Heart left ventricle (tissue), 16 donors: ENCODE measurements around the gene EIF1B. TPM values are rescaled to one million over a fixed set of nuclear protein-coding genes. Genes with fewer than 3 reads are reported as not detected.

Source experiments
- ATAC-seq, 4 donors: fragments of 200-7000 bp; cut with Tn5 transposase; one replicate each; pipeline ENCODE4 v1.9.1; 2020 to 2022; ENCODE audit warnings: moderate library complexity in 4 of 4, mild to moderate bottlenecking in 3 of 4, moderate number of reproducible peaks in 1 of 4
- DNase-seq, 5 donors: peaks; one replicate each; pipeline ENCODE4 v3.0.0-alpha.2; 2020
- H3K27ac ChIP-seq, 12 donors: fragments of 200-600 bp; sonication (generic) in 4 of 12; one replicate each; pipeline versions ENCODE4 v1.5.0 to v1.8.0; 2016 to 2022; ENCODE audit warnings: mild to moderate bottlenecking in 2 of 12
- H3K27me3 ChIP-seq, 9 donors: fragments of 200-600 bp; sonication (generic) in 2 of 9; one replicate each; pipeline versions ENCODE4 v1.5.1 to v1.8.0; 2016 to 2022; ENCODE audit warnings: mild to moderate bottlenecking in 3 of 9
- H3K36me3 ChIP-seq, 9 donors: fragments of 200-600 bp; sonication (generic) in 2 of 9; one replicate each; pipeline versions ENCODE4 v1.5.0 to v1.8.0; 2018 to 2022; ENCODE audit warnings: mild to moderate bottlenecking in 2 of 9
- H3K4me1 ChIP-seq, 12 donors: fragments of 200-600 bp; sonication (generic) in 4 of 12; one replicate each; pipeline versions ENCODE4 v1.5.0 to v1.8.0; 2016 to 2022; ENCODE audit warnings: mild to moderate bottlenecking in 3 of 12
- H3K4me3 ChIP-seq, 12 donors: fragments of 200-600 bp; sonication (generic) in 4 of 12; one replicate each; pipeline versions ENCODE4 v1.5.0 to v1.8.0; 2017 to 2022; ENCODE audit warnings: mild to moderate bottlenecking in 9 of 12, moderate library complexity in 4 of 12
- H3K9me3 ChIP-seq, 12 donors: fragments of 200-600 bp; sonication (generic) in 4 of 12; one replicate each; pipeline versions ENCODE4 v1.5.0 to v1.8.0; 2016 to 2022; ENCODE audit warnings: mild to moderate bottlenecking in 1 of 12
- POLR2A ChIP-seq, 2 donors: fragments of 450-650 bp; IDR thresholded peaks; one replicate each; pipeline ENCODE4 v1.6.1; 2017; ENCODE audit warnings: antibody characterized with exemption in 2 of 2, mild to moderate bottlenecking in 2 of 2, moderate library complexity in 2 of 2
- WGBS, 4 donors: extraction: QIAGEN DNeasy Blood & Tissue Kit in 2 of 4; methylation state at CpG; one replicate each; pipeline versions ENCODE4 v1.1.5 to v1.1.7; 2013 to 2018; 5-methylcytosine and 5-hydroxymethylcytosine counted together
- intact Hi-C, 10 donors: fragments of 100-400 bp; cut with DNase I; formaldehyde crosslinking; loops; one replicate each; pipeline versions ENCODE4 v1.11.1 to v1.14.2; 2022
- polyA plus RNA-seq, 2 donors: library from polyadenylated mRNA; stranded (reverse); fragments of 200-250 nt; gene quantifications; one replicate each; pipeline ENCODE4 v1.2.3, GENCODE V29; 2013
- total RNA-seq, 9 donors: library from RNA; depleted of rRNA in 2 of 9; stranded (reverse); fragments of >200 nt in 2 of 9; fragmentation: NEBNext Ultra II Directional in 3 of 9; extraction: Animal tissue kit (Norgen Biotek cat#: 25700) in 3 of 9; gene quantifications; one replicate each; pipeline versions ENCODE4 v1.1.0 to v1.2.4, GENCODE V29; 2016 to 2023
- TF ChIP-seq, protein P1 (sequence below), 12 donors: fragments of 200-600 bp; sonication (generic) in 4 of 12; IDR thresholded peaks; one replicate each; pipeline versions ENCODE4 v1.5.0 to v1.8.0; 2018 to 2022; ENCODE audit warnings: antibody characterized with exemption in 12 of 12, mild to moderate bottlenecking in 5 of 12
- donor health status: ischemic (EF 13 %, LVEDD 7.1; RV severe dilation, severe dysfunction).
- donor health status: healthy with polysubstance abuse.
- donor health status: DM: no; HTN: yes; CAD: no.
- donor health status: DM: no; HTN: no; CAD: no.
- donor health status: ischemic (EF 25% LVEDD 6.9; RV normal size, moderate dysfunction).
- donor health status: ischemic (EF 25% LVEDD 5.7; RV mildly dilated, moderate dysfunction).
- donor health status: healthy.
- donor health status: DM: yes; HTN: yes; CAD: no.
- donor health status: ischemic (EF 35%, LVEDD 5.7; RV mildly dilated, moderate dysfunction).
- donor health status: nonischemic (EF 11% LVEDD 7.7; RV severe dilation, severe dysfunction).
- donor health status: DM: yes; HTN: yes; CAD: no.
- donor health status: PGD.
- donor health status: ischemic (EF 29% LVEDD 5.4; RV normal size, mild dysfunction).
- donor health status: nonischemic (EF 23%, LVEDD 6.1; RV moderate dilation, normal function).

The EIF1B gene
- total and polyA plus RNA-seq, 11 donors = 64.0 to 590 (median 289) TPM

DNA sequence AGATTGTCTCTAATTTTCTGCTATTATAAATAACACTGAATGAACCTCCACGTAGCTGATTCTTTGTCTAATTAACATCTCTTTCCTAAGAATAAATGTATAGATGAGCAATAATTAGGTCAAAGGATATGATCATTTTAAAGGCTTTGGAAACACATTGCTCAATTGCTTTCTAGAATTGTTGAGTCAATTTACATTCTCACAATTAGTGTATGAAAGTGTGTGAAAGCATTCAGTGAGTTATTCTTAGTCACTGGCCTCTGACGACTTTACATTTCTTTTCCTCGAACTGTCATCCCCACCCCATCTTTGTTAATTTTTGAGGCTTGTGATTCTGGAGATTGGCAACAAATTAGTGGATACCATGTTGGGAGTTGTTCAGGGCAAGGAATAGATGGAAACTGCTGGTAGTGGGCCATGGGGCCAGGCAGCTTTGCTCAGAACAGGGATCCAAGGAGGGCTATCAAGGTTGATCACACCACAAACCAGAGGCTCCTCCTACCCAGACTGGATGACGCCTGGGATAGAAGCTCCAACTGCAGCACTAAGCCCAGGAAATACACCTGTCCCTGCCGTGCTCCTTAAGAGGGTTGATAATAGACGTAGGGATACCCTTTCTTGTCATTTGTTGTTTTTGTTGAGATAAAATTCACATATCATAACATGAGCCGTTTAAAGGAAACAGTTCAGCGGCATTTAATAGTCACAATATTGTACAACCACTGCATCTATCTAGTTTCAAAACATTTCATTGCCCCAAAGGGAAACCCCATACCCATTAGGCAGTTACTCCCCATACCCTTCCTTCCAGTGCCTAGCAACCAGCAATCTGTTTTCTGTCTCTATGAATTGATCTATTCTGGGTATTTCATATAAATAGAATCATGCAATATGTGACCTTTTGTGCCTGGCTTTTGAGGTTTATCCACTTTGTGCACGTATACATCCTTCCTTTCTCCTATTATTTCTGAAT is 27.9 kb downstream of the EIF1B start:
- no peaks in the 10 kb centered on the region for H3K27me3 ChIP-seq
- TF ChIP-seq, protein P1, sequence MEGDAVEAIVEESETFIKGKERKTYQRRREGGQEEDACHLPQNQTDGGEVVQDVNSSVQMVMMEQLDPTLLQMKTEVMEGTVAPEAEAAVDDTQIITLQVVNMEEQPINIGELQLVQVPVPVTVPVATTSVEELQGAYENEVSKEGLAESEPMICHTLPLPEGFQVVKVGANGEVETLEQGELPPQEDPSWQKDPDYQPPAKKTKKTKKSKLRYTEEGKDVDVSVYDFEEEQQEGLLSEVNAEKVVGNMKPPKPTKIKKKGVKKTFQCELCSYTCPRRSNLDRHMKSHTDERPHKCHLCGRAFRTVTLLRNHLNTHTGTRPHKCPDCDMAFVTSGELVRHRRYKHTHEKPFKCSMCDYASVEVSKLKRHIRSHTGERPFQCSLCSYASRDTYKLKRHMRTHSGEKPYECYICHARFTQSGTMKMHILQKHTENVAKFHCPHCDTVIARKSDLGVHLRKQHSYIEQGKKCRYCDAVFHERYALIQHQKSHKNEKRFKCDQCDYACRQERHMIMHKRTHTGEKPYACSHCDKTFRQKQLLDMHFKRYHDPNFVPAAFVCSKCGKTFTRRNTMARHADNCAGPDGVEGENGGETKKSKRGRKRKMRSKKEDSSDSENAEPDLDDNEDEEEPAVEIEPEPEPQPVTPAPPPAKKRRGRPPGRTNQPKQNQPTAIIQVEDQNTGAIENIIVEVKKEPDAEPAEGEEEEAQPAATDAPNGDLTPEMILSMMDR (IDR thresholded peaks at IDR 0.05) = no peak
- TF ChIP-seq POLR2A (IDR thresholded peaks at IDR 0.05) = no peak
- H3K4me3 ChIP-seq = no peak overlapping the region
- ATAC-seq (no peak), DNase-seq (no peak)
- intact Hi-C loops = loop anchor here in 4 of 10 donors (10.0 kb wide), 4 partner anchors 97 to 1547 kb away; partner anchors contain the start of gene RPL14 (in 1 of the 4)
- H3K4me1 ChIP-seq = peaks cover 0 to 10% (median 0%) of the 10 kb centered on the region in 12 donors
- H3K36me3 ChIP-seq = no peaks in the 10 kb centered on the region
- H3K9me3 ChIP-seq = no peaks in the 10 kb centered on the region
- 76 to 87% (median 77%) methylated on average over 9 of the region's 9 CpGs for WGBS, 4 donors
- H3K27ac ChIP-seq = no peak overlapping the region

- intact Hi-C loops = loop anchor here in 4 of 10 donors (10.0 kb wide), 4 partner anchors 95 to 1545 kb away; partner anchors contain the start of gene RPL14 (in 1 of the 4)
- Histone ChIP-seq H3K27ac (no peak overlapping the region), H3K36me3 (no peaks in the 10 kb centered on the region), H3K4me3 (no peak overlapping the region), H3K9me3 (no peaks in the 10 kb centered on the region), H3K4me1 (no peaks in the 10 kb centered on the region), H3K27me3 (no peaks in the 10 kb centered on the region)
- ATAC-seq = no peak
- DNase-seq = no peak
- 67 to 83% (median 74%) methylated on average over 1 of the region's 1 CpG for WGBS, 4 donors
- TF ChIP-seq, protein P1 (IDR thresholded peaks at IDR 0.05) = no peak
- no peak for TF ChIP-seq POLR2A (IDR thresholded peaks at IDR 0.05)
These were observed 30.4 kb downstream of the EIF1B start for GRCh38 chr3:40339871-40340270.

DNA sequence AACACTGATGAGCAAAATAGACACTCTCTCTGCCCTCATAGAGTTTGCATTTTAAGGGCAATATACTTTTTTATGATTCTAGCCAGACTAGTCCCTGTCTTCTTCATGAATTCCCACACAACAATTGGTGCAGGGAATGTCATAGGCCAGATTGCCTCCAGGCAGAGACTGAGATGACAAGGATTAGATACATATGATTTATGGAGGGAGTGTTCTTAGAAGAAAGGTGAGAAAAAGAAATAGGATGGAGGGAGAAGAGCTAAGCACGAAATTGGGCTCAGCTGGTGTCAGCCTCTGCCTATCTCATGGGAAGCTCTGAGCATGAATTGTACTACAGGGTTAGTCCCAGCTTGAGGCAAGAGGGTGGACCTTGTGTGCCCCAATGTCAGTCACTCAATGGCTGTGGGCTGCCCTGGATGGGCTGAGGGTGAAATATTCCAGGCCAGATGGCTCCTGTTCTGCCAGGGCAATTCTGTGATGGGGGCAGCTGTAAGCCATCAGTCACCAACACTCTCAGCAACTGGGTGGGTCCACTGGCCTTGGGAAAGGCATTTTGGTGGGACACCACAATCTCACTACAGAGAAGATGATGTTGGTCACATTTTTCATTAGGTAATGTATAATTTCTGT is 31.1 kb downstream of the EIF1B start:
- TF ChIP-seq, protein P1 (IDR thresholded peaks at IDR 0.05) = no peak
- no peak for TF ChIP-seq POLR2A (IDR thresholded peaks at IDR 0.05)
- Histone ChIP-seq H3K4me3 (no peak overlapping the region), H3K36me3 (no peaks in the 10 kb centered on the region), H3K9me3 (no peaks in the 10 kb centered on the region), H3K27me3 (no peaks in the 10 kb centered on the region), H3K27ac (no peak overlapping the region), H3K4me1 (no peaks in the 10 kb centered on the region)
- intact Hi-C loops = no loop called here
- DNase-seq (no peak), ATAC-seq (no peak)
- 71 to 76% (median 73%) methylated on average over 1 of the region's 1 CpG for WGBS, 4 donors

GRCh38 chr3:40341671-40342070 is 32.2 kb downstream of the EIF1B start:
- H3K9me3 ChIP-seq = no peaks in the 10 kb centered on the region
- no peaks in the 10 kb centered on the region for H3K4me1 ChIP-seq
- ATAC-seq = no peak
- TF ChIP-seq, protein P1 (IDR thresholded peaks at IDR 0.05) = no peak
- no peak for TF ChIP-seq POLR2A (IDR thresholded peaks at IDR 0.05)
- H3K27ac ChIP-seq = no peak overlapping the region
- no peak overlapping the region for H3K4me3 ChIP-seq
- no peaks in the 10 kb centered on the region for H3K27me3 ChIP-seq
- H3K36me3 ChIP-seq = no peaks in the 10 kb centered on the region
- intact Hi-C loops = no loop called here
- DNase-seq = no peak
